Loucy (cell line): Measurements from ENCODE around the gene PROK1.

Source experiments
- H2AFZ ChIP-seq: fragments of 200-600 bp; sonication (generic); 2 replicates; pipeline ENCODE4 v1.6.0; 2016; ENCODE audit warnings: antibody characterized with exemption, mild to moderate bottlenecking, low read length, moderate library complexity
- H3F3A ChIP-seq: fragments of 200-600 bp; 2 replicates; pipeline ENCODE4 v1.6.0; 2016; ENCODE audit warnings: antibody characterized with exemption, low read depth, mild to moderate bottlenecking
- H3K27me3 ChIP-seq: fragments of 200-600 bp; sonication (generic); 2 replicates; pipeline ENCODE4 v1.6.1; 2014; ENCODE audit warnings: low read length, mild to moderate bottlenecking; ENCODE audit not compliant: insufficient read depth, poor library complexity, severe bottlenecking
- H3K36me3 ChIP-seq: fragments of 200-600 bp; sonication (generic); 2 replicates; pipeline ENCODE4 v1.6.1; 2016; ENCODE audit warnings: low read length; ENCODE audit not compliant: insufficient read depth
- H3K4me1 ChIP-seq: fragments of 200-600 bp; sonication (generic); 2 replicates; pipeline ENCODE4 v1.5.1; 2014; ENCODE audit warnings: low read length, mild to moderate bottlenecking; ENCODE audit not compliant: insufficient read depth, poor library complexity, severe bottlenecking
- H3K4me2 ChIP-seq: fragments of 200-600 bp; sonication (generic); 2 replicates; pipeline ENCODE4 v1.6.0; 2014; ENCODE audit warnings: antibody characterized with exemption, low read length, low read depth, mild to moderate bottlenecking; ENCODE audit not compliant: poor library complexity, severe bottlenecking
- H3K4me3 ChIP-seq: fragments of 200-600 bp; sonication (generic); 2 replicates; pipeline ENCODE4 v1.5.1; 2014; ENCODE audit warnings: low read length, mild to moderate bottlenecking, mixed read lengths; ENCODE audit not compliant: poor library complexity, severe bottlenecking
- H3K79me2 ChIP-seq: fragments of 200-600 bp; sonication (generic); 2 replicates; pipeline ENCODE4 v1.6.1; 2014; ENCODE audit warnings: low read length; ENCODE audit not compliant: insufficient read depth
- H3K9ac ChIP-seq: fragments of 200-600 bp; sonication (generic); 2 replicates; pipeline ENCODE4 v1.6.0; 2014; ENCODE audit warnings: mild to moderate bottlenecking, low read depth, low read length, moderate library complexity; ENCODE audit not compliant: poor library complexity, severe bottlenecking
- H3K9me2 ChIP-seq: fragments of 200-600 bp; sonication (generic); replicated peaks from 2 replicates; pipeline ENCODE4 v1.6.1; 2016; ENCODE audit warnings: low read depth, low read length, mixed read lengths
- H3K9me3 ChIP-seq: fragments of 200-600 bp; sonication (generic); 2 replicates; pipeline ENCODE4 v1.6.1; 2014; ENCODE audit warnings: mild to moderate bottlenecking, antibody characterized with exemption, low read length, low read depth; ENCODE audit not compliant: insufficient read depth
- H4K20me1 ChIP-seq: fragments of 200-600 bp; sonication (generic); 2 replicates; pipeline ENCODE4 v1.6.0; 2014; ENCODE audit warnings: antibody characterized with exemption, low read length, mild to moderate bottlenecking; ENCODE audit not compliant: insufficient read depth, poor library complexity, severe bottlenecking
- EZH2phosphoT487 ChIP-seq: fragments of 200-600 bp; IDR thresholded peaks from 2 replicates; pipeline ENCODE4 v1.6.1; 2018; ENCODE audit warnings: antibody characterized with exemption, mild to moderate bottlenecking, moderate library complexity, borderline replicate concordance
- TF ChIP-seq, protein P1 (sequence below): fragments of 200-600 bp; sonication (generic); conservative IDR thresholded peaks from 2 replicates; pipeline ENCODE4 v1.5.1; 2014; ENCODE audit warnings: mild to moderate bottlenecking, antibody characterized with exemption, low read length

Gene PROK1

DNA sequence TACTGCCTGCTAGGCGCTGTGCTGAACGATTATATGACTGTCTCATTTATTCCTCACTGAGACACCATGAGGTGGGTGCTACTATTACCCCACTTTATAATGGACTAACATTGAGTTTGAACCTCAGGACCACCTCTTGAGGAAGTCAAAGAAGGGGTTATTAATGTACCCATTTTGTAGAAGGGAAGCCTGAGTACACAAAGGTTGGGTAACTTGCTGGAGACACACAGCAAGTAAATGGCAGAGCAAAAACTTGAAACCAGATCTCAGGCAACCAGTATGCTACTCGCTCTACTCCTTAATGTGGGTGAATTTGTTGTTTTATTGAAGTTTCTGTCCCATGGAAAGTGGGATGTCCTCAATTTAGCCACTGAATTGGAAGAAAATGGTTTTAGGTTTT, 37.9 kb downstream of the PROK1 start:
- Histone ChIP-seq H3K4me1 (peaks cover 12% of the 10 kb centered on the region), H3K9ac (no peak overlapping the region), H3K36me3 (no peaks in the 10 kb centered on the region), H3K9me3 (no peaks in the 10 kb centered on the region), H3K27me3 (no peaks in the 10 kb centered on the region), H3K4me3 (no peak overlapping the region), H3K4me2 (no peak overlapping the region), H3K9me2 (no peaks in the 10 kb centered on the region), H3K79me2 (no peaks in the 10 kb centered on the region), H3F3A (no peaks in the 10 kb centered on the region), H2AFZ (no peak overlapping the region), H4K20me1 (no peaks in the 10 kb centered on the region)
- TF ChIP-seq EZH2phosphoT487, result no peak

GRCh38 chr1:110489406-110489805, 38.5 kb downstream of the PROK1 start:
- peaks cover 12% of the 10 kb centered on the region for H3K4me1 ChIP-seq
- H3K36me3 ChIP-seq, result no peaks in the 10 kb centered on the region
- H3K9me2 ChIP-seq, result no peaks in the 10 kb centered on the region
- H3F3A ChIP-seq, result no peaks in the 10 kb centered on the region
- H2AFZ ChIP-seq, result no peak overlapping the region
- H3K4me2 ChIP-seq, result peak overlapping the region; percentile 43
- H4K20me1 ChIP-seq, result no peaks in the 10 kb centered on the region
- no peaks in the 10 kb centered on the region for H3K79me2 ChIP-seq
- H3K4me3 ChIP-seq, result peak overlapping the region; percentile 43
- no peaks in the 10 kb centered on the region for H3K27me3 ChIP-seq
- H3K9me3 ChIP-seq, result no peaks in the 10 kb centered on the region
- TF ChIP-seq, protein P1, sequence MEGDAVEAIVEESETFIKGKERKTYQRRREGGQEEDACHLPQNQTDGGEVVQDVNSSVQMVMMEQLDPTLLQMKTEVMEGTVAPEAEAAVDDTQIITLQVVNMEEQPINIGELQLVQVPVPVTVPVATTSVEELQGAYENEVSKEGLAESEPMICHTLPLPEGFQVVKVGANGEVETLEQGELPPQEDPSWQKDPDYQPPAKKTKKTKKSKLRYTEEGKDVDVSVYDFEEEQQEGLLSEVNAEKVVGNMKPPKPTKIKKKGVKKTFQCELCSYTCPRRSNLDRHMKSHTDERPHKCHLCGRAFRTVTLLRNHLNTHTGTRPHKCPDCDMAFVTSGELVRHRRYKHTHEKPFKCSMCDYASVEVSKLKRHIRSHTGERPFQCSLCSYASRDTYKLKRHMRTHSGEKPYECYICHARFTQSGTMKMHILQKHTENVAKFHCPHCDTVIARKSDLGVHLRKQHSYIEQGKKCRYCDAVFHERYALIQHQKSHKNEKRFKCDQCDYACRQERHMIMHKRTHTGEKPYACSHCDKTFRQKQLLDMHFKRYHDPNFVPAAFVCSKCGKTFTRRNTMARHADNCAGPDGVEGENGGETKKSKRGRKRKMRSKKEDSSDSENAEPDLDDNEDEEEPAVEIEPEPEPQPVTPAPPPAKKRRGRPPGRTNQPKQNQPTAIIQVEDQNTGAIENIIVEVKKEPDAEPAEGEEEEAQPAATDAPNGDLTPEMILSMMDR, result no peak
- no peak for TF ChIP-seq EZH2phosphoT487
- no peak overlapping the region for H3K9ac ChIP-seq

- peak overlapping the region; percentile 63; the same call in 1 of the 2 replicates for H2AFZ ChIP-seq
- H3K9me3 ChIP-seq, result no peaks in the 10 kb centered on the region
- no peak overlapping the region for H3K9ac ChIP-seq
- H3K27me3 ChIP-seq, result no peaks in the 10 kb centered on the region
- H3F3A ChIP-seq, result no peaks in the 10 kb centered on the region
- H3K4me3 ChIP-seq, result peak overlapping the region; percentile 43
- peak overlapping the region; percentile 43 for H3K4me2 ChIP-seq
- no peak for TF ChIP-seq EZH2phosphoT487
- TF ChIP-seq, protein P1, result no peak
- no peaks in the 10 kb centered on the region for H3K36me3 ChIP-seq
- no peaks in the 10 kb centered on the region for H3K9me2 ChIP-seq
- H3K79me2 ChIP-seq, result no peaks in the 10 kb centered on the region
- no peaks in the 10 kb centered on the region for H4K20me1 ChIP-seq
- H3K4me1 ChIP-seq, result peaks cover 12% of the 10 kb centered on the region
These were observed 39.1 kb downstream of the PROK1 start for GRCh38 chr1:110489973-110490542.
